Esophagus squamous epithelium (tissue), 4 donors: ENCODE results near the gene CARD11.

ENCODE experiments used
- POLR2A ChIP-seq, 4 donors: fragments of 450-650 bp; IDR thresholded peaks; one replicate each; pipeline ENCODE4 v1.6.1; 2017; ENCODE audit warnings: antibody characterized with exemption in 4 of 4, mild to moderate bottlenecking in 4 of 4, moderate library complexity in 3 of 4
- TF ChIP-seq, protein P1 (sequence below), 6 experiments: fragments of 450-650 bp in 4 of 6; fragments of 200-600 bp in 2 of 6; sonication (generic) in 2 of 6; IDR thresholded peaks; one replicate each; pipeline ENCODE4 v1.5.1; 2016 to 2019; ENCODE audit warnings: antibody characterized with exemption in 6 of 6, mild to moderate bottlenecking in 4 of 6, moderate library complexity in 4 of 6

DNA sequence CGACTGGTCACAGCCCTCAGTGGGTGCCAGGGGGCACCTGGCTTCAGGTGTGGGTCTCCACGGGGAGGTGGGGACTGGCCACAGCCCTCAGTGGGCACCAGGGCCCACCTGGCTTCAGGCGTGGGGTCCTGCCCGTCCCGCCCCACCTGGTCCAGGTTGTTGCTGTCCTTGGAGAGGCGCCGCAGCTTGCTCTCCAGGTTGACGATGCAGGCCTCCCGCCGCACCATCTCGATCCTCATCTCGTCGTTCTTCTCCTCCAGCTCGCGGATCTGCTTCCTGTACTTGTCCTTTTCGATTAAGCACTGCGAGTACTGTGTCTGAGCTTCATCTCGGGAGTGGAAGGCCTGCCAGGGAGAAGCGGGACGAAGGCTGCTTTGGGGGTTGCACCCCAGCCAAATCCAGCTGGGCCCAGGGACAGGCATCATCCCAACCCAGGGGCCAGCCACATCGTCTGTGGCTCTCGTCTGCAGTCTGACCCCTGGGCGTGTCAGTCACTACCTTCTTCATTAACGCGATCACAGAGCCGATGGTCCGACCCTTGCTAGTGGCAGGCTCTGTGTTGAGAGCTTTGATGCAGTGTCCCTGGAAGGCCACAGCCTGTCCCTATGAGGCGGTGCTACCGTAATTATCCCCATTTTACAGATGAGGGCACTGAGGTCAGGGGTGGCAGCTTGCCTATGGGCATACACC lies 106.6 kb downstream of the CARD11 start:
- TF ChIP-seq POLR2A (IDR thresholded peaks at IDR 0.05) = no peak
- TF ChIP-seq, protein P1, sequence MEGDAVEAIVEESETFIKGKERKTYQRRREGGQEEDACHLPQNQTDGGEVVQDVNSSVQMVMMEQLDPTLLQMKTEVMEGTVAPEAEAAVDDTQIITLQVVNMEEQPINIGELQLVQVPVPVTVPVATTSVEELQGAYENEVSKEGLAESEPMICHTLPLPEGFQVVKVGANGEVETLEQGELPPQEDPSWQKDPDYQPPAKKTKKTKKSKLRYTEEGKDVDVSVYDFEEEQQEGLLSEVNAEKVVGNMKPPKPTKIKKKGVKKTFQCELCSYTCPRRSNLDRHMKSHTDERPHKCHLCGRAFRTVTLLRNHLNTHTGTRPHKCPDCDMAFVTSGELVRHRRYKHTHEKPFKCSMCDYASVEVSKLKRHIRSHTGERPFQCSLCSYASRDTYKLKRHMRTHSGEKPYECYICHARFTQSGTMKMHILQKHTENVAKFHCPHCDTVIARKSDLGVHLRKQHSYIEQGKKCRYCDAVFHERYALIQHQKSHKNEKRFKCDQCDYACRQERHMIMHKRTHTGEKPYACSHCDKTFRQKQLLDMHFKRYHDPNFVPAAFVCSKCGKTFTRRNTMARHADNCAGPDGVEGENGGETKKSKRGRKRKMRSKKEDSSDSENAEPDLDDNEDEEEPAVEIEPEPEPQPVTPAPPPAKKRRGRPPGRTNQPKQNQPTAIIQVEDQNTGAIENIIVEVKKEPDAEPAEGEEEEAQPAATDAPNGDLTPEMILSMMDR (IDR thresholded peaks at IDR 0.05) = no peak
